HG03342 (cell line): ENCODE data around the gene RAB14.

Experiments
- ATAC-seq: cut with Tn5 transposase; IDR thresholded peaks from one replicate; pipeline ENCODE4 v1.9.1; 2021; ENCODE audit warnings: mild to moderate bottlenecking, moderate library complexity; ENCODE audit not compliant: unreplicated experiment

The RAB14 gene

DNA sequence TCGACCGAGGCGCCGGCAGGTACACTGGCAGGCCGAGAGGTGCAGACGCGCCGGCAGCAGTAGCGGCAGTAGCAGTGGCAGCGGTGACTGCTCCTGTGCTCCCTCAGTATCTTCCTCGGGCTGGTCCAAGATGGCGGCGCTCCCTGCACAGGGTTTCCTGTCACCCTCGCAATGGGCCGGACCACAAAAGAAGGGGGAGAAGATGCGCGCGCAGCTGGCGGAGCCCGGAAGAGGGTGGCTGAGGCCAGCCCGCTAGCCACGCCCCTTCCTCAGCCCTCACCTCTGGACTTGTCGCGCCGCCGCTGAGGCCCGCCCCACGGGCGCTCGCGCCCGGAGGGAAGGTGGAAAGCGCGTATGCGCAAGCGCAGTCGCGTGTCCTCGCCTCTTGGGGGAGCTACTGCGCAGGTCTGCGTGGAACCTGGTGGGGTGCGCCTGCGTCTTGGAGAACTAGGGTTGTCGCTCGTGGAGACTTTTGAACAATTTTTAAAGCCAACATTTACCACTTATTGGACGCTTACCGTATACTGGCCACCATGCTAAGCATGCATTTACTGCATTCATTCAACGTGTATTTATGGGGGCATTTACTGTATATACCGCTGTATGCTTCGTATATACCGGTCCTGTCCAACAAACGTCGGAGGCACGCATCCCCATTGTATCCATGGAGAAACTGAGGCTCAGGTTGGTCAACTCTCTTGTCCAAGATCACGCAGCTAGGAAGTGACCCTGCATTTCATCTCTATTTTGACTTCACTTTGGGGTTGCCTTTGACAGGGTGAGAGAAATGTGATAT lies at the start of gene RAB14:
TSS of gene RAB14 (minus strand) at position 132 of the 796 bp plus-strand sequence. CDS start 8,457 bp downstream, outside the sequence.
- ATAC-seq = peak; percentile 86

DNA sequence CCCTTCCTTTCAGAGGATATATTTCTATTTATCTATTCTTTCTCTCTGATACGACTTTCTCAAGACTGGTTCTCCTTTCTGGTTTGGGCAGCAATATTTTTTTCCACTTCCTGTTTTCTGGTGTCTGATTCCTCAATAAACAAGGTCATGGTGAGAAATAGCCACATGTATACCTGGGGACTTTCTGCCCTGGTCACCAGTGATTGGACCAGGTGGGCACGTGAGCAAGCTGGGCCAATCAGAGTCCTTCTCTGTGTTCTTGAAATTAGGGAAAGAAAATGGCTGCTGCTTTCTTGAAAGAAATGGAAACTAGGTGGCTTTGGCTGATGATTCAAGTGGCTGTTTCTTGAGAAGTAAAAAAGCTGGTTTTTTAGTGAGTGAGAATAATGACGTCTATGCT lies 47.9 kb upstream of the RAB14 start:
- ATAC-seq = no peak

DNA sequence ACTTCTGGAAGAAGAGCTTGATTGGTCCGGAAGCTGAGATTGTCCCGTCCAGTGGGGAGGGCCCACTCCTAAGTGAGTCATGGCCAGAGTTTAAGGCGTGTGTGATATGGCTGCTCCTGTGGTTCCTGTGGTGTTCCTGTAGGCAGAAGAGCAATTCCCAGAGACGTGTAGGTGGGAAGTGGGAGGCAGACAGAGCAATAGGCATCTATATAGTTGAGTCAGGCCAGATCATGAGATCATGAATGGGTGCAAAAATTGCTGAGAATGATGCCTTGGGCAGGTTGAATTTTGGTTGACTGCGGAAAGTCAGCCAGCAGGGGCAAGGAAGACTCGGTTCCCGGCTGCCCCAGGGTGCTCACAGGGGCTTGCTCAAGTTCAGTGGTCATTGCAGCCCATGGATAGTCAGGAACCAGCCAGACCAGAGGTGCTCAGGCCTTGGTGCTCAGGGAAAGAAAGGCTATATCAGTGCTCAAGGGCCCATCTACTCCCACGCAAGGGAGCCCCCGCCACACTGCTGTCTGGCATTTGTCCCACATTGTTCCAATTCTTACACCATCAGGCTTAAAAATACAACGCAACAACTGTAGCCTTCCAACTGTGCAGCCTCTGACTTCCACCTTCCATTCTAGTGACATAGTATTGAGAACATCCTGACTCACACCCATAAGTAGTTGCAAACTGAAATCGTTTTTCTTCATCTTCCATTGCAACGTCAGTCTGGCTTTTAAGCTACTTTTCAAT lies 45.3 kb upstream of the RAB14 start:
- ATAC-seq = no peak

DNA sequence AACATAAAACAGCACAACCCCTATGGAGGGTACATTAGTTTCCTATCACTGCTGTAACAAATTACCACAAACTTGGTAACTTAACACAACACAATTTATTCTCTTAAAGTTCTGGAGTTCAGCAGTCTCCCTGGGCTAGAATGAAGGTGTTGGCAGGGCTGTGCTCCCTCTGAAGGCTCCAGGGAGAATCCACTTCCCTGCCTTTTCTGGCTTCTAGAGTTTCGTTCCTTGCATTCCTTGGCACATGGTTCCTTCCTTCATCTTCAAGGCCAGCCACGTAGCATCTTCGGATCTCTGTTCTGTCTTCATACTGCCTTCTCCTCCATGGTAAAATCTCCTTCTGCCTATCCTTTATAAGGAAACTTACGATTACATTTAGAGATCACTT lies 41.3 kb upstream of the RAB14 start:
- no peak for ATAC-seq

DNA sequence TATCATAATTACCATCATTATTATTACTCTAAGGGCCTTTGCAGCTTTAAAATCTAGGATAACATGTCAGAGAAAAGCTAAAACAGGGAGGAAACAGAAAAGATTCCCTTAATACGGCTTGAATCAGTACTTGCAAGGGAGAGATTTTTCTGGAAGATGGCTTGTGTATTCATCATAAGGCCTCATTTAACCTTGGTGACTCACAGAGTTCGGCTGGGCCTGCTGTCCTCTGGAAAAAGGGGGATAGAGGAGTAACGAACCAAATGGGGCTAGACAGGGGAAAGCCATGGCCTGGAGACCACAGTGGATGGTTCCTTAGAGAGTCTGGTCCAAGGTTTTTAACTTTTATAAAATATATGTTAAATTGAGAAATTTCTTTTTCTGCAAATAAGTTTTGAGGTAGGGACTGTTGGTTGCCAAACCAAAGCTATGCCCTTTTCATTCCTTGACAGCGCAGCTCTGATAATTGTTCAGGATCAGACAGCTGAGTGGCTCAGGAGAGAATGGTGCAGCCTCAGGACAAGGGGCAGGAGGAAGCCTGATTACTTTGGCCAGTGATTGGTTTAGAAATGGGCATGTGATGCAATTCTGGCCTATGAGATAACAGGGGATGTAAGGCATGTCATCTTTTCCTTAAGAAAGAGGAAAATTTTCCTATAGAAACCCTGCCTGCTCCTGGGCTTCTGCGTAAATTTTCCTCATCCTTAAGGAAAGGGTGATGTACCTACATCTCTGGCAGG lies 40.7 kb upstream of the RAB14 start:
- no peak for ATAC-seq

DNA sequence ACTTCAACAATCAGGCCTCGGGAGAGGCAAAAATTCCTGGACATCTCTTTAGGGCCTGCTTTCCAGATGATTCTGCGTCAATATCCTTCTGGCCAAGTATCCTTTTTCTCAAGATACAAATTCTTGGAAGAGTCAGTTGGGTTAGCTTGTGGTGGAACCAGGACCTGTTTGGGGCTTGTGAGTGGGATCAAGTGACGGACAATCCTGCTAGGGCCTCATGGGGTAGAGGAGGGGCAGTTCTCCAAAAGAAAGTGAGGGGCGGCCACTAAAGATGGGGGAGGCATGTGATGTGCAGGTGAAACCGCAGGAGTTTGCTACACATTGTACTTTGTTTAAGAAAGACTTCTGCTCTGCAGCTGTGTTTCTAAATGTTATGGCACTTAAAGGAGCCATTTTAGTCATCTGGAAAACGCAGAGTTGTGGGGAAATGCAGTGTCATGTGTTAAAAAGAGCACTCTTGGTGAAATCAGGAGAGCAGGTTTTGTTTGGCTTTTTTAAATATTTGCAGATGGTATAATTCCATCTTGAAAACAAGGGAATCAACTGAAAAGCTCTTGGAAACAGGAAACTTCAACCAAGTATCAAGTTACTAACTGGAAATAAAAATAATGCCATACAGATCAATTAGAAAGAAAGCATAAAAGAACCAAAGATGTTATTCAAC lies 38.9 kb upstream of the RAB14 start:
- no peak for ATAC-seq

DNA sequence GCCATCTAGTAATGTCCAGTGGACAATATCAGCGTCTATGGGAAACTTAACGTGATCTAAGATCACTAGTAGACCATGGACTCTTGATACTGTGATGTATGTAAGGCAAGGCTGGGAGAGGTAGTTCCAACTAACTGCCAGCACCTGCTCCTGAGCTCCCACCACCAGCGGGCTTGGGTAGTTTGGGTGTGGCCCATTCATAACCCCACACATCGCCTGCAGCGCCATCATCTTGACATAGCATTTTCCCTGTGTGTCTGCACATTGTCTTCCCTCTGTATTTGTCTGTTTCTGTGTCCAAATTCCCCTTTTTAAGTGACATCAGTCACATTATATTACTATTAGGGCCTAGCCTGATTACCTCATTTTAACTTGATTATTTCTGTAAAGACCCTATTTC lies 38.2 kb upstream of the RAB14 start:
- no peak for ATAC-seq

DNA sequence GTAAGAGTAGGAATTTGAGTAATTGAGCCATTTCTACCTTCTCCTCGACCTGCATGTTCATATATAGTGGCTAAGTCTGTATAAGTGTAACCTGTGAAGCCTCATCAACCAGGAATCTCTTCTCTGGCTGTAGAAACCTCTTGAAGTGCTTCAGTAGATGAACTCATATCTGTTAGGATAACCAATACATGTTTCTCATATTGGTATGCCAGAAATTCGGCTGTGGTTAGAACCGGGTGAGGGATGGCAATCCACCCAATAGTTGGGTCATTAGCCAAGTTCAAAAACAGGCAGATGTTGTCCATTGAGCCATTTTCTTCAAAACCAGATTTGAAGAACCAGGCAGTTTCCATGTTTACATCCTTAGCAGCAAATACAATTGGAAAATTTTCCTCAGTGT lies 37.4 kb upstream of the RAB14 start:
- no peak for ATAC-seq

DNA sequence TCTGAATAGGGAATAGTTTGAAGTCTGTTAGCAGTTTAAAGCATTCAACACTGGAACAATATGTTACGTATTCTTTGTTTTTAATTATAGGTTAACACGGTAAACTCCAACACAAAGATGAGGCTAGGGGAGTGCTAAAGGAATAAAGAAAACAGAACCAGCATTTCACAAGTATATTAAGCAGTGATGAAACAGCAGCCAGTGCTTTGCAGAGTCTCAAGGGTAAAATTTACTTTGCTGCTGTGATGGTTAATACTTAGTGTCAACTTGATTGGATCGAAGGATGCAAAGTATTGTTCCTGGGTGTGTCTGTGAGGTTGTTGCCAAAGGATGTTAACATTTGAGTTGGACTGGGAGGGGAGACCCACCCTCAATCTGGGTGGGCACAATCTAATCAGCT lies 36.2 kb upstream of the RAB14 start:
- no peak for ATAC-seq

DNA sequence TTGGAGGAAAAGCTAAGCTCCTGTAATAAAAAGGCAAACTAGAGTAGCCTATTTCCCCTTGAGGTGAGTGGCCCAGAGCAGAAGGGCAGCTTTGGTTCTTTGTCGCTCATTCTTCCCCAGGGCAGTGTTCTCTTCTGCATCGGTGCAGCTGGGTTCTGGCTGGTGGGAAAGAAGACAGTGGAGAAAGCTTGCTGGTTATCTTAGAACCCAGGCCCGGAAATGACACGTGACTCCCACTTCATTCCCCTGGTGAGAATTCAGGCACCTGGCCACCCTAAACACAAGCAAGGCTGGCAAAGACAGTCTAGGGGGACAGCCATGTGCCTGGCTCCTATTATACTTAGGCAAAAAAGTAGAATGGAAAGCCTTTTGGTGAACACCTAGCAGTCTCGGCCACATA lies 33.8 kb upstream of the RAB14 start:
- ATAC-seq = no peak

DNA sequence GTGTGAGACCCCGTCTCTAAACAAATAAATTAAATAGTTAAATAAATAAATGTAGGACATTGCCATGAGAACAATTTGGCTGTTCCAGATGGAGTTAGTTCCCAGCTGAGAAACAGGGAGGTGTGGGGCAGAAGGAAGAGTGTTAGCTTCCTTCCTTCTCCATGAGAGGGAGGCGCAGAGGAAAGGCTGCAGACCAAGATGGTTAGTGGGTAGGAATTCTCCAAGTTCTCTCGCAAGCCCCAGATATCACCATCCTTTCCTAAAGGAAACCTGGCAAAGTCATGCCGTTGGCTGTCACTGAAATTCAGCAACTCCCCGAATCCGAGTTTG lies 33.1 kb upstream of the RAB14 start:
- ATAC-seq = no peak

DNA sequence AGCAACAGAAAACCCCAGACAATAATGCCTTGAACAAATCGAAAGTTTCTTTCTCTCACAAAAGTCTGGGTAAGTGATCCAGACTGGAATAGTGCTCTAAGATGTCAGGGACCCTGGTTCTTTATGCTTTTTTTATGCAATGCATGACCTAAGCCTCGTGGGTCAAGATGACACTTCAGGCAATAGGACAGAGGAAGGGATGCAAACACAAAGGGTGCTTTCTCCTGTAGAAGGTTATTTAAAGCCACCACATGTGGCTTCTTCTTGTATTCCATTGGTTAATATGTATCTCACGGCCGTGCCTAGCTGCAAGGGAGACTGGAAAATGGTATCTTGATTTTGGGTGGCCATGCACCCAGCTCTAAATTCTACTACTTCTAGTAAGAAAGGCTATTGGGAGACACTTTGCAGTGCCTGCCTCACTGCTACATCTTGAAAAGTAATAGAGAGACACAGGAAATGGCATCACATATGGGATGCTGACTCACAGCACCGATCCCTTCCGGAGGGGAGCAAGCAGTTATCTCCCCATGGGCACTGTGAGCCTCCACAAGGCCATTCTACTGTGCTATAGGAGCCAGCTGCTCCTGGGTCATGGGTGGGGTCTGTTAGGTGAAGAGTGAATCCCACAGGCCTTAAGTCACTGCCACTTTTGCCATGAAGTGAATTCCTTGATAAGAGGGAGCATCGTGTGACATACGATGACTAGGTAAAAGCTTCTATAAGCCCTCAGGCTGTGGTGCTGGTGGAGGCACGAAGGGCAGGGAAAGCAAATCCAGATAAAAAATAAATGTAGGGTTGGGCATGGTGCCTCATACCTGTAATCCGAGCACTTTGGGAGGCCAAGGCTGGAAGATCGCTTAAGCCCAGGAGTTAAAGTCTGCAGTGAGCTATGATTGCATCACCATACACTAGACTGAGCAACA lies 32.5 kb upstream of the RAB14 start:
- no peak for ATAC-seq

DNA sequence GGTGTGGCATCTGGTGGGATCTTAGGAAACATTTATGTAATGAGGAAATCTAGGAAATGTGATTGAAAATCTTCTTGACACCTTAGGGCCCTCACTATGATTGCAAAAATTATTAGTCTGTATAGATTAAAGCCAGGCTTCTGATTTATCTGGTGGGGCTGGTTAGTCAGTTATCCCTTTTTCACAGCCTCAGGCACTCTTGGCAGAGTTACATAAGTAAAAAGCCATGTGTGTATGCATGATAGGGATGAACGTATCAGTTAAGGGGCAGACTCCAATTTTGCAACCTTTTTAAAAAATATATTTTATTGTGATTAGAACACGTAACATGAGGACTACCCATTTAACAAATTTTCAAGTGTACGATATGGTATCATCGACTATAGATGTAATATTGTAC lies 30.6 kb upstream of the RAB14 start:
- no peak for ATAC-seq

DNA sequence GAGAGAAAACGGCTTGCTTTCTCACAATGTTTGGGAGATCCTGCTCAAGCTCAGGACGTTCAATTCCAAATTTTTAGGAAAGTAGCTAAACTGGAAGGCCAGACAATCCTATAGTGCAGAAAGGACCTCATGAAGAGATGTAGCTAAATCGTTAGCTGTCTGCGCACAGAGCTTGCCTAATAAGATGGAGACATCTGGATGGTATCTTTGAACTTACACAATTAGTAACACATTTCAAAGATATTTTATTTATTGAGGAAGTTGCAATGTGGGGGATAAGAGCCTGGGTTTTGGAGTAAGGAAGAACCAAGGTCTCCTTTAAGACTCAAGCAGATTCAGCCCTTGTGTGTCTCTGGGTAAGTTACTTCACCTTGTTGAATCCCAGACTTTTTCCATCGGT lies 28.6 kb upstream of the RAB14 start:
- no peak for ATAC-seq

DNA sequence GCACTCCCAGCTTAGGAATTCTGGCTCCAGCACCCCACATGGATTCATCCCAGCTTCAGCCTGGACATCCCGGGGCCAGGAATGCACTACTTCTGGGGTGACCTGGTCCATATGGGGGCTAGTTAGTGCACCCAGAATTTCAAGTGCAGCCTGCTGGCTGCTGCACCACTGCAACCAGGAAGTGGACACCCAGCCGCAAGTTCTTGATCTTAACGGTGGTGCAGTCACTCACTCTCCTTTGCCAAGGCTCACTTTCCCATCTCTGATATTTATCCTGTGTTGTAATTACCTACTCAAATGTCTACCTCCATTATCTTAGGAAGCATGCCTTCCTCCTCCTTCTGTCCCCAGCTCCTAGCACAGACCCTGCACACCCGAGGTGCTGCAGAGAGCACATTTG lies 26.2 kb upstream of the RAB14 start:
- no peak for ATAC-seq

DNA sequence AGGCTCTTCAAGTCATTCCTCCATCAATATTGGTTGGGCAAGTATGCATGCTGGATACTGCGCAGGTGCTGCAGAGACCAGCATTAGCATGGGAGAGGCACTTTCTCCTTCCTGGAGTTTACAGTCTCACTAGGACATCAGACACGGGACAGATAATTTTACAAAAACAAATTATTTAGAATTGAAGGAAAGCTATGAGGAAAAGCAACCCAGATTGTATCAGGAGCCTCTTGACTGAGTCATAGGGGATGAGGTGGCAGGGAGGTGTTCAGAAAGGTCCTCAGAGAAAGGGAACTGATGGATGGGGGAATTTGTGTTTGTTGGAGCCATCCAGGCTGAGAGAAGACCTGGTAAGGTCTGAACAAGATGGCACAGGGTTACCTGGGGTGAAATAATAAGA lies 24.5 kb upstream of the RAB14 start:
- ATAC-seq = no peak

DNA sequence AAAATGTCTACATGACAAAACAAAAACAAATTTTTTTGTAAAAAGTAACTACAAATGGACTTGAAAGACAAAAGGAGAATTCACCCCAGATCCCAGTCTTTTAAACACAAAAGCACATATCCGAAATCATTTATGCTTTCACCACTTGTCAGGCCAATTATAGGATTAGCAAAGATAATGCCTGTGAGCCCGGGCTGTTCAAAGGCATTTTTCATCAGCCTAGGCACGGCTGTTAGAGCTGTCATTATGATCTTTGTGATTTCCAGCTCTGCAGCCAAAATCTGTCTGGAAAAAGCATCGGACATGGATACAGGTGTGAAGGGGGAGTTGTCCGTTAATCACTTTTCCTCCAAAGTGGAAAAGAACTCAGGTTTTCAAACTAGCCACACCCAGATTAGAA lies 23.6 kb upstream of the RAB14 start:
- no peak for ATAC-seq

DNA sequence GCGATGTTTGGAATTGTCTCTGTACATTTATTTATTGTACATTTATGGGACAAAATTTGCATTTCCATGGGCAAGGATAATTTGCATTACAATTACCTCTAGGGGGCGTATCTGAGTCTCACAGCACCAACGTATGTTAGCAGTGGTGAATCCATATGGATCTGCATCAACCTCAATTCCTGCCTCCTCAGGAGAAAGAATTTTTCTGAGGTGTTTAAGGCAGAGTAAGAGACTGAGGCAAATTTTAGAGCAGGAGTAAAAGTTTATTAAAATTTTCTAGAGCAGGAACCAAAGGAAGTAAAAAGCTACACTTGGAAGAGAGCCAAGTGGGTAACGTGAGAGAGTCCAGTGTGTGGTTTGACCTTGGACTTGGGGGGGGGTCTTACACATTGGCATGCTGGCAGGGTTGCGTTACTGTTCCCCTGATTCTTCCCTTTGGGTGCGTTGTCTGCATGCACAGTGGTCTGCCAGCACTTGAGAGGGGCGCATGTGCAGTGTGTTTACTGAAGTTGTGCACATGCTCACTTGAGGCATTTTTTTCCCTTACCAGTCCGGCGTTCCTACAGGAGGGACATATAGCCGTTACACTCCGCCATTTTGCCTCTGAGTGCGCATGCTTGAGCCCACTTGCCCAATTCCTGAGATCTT lies 21.0 kb upstream of the RAB14 start:
- ATAC-seq = no peak

DNA sequence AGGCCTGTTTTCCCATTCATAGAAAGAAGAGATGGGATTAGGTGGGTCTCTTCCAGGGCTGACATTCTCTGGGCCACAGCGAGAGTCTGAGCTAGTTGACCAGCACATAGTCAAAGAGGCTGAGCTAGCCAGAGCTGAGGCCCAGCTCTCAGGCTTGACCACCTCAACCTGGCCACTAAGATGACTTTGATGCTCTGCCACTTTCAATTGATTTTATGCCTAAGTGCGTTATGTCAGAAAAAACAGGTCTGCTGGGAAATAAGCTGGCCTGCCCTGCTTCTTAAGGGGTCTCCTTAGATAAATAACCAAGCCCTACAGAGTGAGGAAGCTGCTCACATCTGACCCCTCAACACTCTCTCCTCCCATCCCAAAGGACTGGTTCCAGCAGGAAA lies 20.0 kb upstream of the RAB14 start:
- ATAC-seq = no peak
